HG02840 (cell line): Measurements from ENCODE around the gene VSTM2A.

ENCODE experiments used
- ATAC-seq: cut with Tn5 transposase; IDR thresholded peaks from one replicate; pipeline ENCODE4 v1.9.1; 2021; ENCODE audit warnings: mild to moderate bottlenecking, moderate library complexity, moderate number of reproducible peaks; ENCODE audit not compliant: unreplicated experiment, low FRiP score

The VSTM2A gene

DNA sequence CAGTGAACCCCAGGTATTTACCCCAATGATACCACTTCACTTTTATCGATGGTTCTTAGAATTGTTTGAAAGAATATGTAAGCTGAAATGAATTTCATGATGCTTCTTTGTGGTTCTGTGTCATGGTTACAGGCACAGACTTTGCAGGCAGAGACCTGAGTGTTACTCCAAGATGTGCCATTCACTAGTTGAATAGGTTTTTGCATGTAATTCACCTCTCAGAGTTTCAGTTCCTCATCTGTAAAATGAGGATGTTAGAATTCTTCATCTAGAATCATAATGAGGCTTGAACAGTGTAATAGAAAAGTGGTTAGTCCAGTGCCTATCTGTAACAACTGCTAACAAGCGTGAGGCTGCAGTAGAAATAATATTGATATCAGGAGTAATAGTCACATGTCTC, 54.6 kb downstream of the VSTM2A start:
- no peak for ATAC-seq

DNA sequence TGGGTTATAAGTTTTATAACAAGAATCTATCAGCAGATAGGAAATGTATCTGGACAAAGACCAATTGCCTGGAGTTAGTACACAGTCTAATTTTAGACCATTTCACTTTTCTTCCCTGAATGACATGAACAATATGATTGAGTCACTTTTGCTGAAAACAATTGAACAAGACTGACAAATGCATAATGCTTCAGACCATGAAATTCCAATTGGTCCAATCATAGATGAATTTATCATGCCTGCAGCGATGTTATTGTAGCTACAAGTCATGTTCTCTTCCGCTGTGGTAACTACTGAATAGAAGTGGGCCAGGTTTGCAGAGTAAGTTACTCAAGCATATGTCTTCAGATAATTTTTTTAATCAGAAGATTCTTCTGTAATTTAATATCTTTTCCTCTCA, 73.4 kb downstream of the VSTM2A start:
- ATAC-seq: no peak
